ENCODE data around the gene STX1B.

DNA sequence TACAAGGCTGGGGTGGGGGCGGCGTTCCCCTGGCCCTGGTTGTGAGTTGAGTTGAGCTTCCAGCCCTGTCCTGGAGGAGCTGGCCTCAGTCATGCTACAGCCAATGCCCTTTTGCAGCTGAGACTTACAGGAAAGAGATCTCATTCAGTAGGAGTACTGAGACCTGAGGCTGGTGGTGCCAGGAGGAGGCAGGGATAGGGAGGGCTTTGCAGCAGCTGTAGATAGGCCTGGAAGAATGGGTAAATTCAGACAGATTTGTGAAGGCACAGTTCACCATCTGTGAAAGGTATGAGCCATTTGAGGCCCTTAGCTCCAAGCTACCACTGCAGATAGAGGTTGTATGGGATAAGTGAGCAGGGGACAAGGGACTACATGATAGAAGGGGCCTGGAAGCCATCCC is 28.6 kb upstream of the STX1B start:
- TF ChIP-seq CTCF (conservative IDR thresholded peaks at IDR 0.05; ENCODE audit: low read length) (no peak), EZH2phosphoT487 (IDR thresholded peaks at IDR 0.05; ENCODE audit: borderline replicate concordance, low read depth, low read length) (no peak)
